CD4-positive, alpha-beta T cell treated with Interleukin-6 at 100 ng/mL for 8 hours (primary cell): ENCODE results near the gene BBS2.

Experiments used
- DNase-seq: peaks from one replicate; pipeline ENCODE4 v3.0.0-alpha.2; 2020; ENCODE audit warnings: mixed read lengths, low spot score

Gene BBS2

GRCh38 chr16:56519459-56520250, at the start of gene BBS2:
BBS2 (minus strand) TSS chr16:56520024; CDS start chr16:56519862, 162 bp downstream.
- peak; percentile 91 for DNase-seq

DNA sequence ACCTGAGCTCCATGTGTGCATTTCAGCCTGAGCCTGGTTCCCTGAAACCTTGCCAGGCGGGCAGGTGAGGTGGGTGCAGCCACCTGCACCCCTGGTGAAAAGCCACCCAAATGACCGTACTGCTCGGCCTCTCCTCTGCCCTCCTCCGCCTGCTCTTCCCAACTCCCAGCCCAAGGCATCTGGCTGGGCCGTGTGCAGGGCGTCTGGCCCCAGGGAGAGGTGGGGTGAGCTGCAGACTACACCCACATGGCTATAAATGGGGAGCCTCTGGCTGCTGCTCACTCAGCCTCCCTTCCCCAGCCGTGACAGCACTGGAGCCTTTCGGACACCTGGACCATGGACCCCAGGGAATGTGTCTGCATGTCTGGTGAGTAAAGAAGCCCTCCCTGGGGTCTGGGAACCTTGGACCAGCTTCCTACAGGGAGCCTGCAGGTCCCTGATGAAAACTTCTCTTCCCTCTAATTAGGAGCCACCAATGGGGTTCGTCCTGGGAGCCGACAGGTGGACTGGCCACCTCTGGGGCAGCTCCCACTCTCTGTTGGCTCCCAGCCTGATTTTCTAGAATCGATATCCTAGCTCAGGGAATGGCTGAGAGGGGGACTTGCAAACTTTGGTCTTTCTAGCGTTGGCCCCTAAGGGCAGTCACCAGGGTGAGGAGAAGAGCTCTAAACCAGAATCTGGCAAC, 45.1 kb upstream of the BBS2 start, which contains the start of gene MT4:
MT4 (plus strand) TSS at position 281 of the 685 bp plus-strand sequence; CDS start at position 337, 56 bp downstream.
- DNase-seq, result no peak

GRCh38 chr16:56561126-56561525, 41.3 kb upstream of the BBS2 start:
- DNase-seq, result no peak

DNA sequence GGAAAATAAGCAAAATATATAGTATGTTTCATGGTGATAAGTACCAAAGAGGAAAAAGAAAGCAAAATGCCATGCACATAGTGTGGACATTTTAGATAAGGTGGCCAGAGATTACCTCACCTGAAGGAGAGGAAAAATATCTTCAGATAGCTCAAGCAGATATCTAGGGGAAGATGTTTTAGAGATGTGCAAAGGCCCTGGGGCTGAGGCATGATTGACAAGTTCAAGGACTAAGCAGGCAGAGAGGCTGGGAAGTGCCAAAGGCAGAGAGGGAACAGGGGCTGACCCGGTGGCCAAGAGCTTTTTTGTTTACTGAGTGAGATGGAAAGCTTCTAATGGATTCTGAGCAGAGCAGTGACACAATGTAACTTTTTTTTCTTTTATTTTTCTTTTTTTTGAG, 40.6 kb upstream of the BBS2 start:
- no peak for DNase-seq

GRCh38 chr16:56559109-56559508, 39.3 kb upstream of the BBS2 start:
- no peak for DNase-seq

- no peak for DNase-seq
Observed at GRCh38 chr16:56558024-56558747, 38.4 kb upstream of the BBS2 start.

- DNase-seq, result no peak
Observed at GRCh38 chr16:56554441-56554840, 34.6 kb upstream of the BBS2 start.

- no peak for DNase-seq
Observed at GRCh38 chr16:56551796-56552738, 32.2 kb upstream of the BBS2 start.

DNA sequence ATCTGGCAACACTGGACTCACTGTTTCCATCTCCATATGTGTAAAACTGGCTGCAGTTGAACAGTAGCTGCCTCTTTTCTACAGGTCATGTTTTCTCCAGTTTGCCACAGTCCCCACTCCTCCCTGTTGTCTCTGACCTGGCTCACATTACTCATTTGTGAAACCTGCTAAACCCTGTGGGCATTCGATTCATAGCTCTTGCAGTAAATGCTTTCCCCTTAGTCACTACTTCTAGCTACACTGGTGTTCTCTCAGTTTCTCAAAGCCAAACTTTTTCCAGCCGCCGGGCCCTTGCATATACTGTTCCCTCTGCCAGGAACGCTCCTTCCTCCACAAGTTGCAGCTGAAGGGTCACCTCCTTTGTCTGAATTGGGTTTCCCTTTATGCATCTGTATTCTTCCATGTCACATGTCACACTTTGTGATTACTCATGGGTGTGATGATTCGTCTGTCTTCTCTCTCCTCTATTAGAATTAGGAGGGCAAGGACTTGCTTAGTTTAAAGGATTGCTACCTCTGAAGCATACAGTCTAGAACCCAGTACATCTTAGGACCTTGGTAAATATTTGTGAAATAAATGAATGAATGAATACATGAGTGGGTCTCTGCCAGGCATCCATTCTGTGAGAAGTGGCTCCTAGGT, 30.0 kb upstream of the BBS2 start:
- no peak for DNase-seq

DNA sequence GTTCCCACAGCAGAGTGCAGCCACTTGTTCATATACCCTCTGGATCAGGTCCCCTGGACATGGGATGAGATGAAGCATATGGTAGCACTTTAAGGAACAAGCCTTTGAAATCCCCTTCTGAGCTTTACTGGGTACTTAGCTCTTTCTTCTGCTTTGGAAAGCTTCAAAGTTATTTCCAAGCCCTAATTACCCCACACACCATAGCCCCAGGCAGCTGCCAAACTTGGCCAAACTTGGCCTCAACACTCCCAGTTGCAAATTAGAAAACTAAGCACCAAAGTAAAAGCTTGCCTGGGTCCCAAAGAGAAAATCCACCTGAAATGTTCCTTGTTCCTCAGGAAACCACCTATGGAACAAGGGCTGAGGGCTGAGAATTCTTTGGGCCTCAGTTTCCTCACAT, 29.3 kb upstream of the BBS2 start:
- no peak for DNase-seq

DNA sequence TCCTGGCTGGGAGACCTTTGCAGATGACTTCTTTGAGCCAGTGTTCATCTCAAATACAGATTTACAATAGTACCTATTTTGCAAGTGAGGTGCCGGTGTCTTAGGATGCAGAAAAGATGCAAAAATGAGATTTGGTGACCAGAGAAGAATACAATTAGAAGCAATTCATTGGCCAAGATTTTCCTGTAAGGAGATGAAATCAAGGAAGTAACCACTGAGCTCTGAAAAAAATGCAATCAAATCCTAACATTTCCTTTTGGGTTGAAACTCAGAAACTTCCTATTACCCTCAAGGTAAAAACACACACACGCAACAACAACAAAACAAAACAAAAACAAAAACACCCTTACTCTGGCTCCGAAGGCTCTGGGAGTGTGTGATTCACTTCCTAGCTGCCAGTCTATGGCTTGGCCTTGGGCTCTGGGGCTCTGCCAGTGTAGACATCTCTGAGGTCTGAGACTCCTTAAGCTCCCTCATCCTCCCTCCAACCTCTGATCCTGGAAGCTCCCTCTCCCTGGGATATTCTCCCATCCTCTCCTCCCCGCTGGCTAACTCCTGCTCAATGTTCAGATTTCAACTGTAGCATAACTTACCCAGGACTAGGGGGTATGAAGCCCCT, 28.2 kb upstream of the BBS2 start:
- DNase-seq, result no peak

GRCh38 chr16:56547120-56547948, 27.5 kb upstream of the BBS2 start:
- peak; percentile 5 for DNase-seq

GRCh38 chr16:56542039-56542438, 22.2 kb upstream of the BBS2 start:
- DNase-seq, result no peak

DNA sequence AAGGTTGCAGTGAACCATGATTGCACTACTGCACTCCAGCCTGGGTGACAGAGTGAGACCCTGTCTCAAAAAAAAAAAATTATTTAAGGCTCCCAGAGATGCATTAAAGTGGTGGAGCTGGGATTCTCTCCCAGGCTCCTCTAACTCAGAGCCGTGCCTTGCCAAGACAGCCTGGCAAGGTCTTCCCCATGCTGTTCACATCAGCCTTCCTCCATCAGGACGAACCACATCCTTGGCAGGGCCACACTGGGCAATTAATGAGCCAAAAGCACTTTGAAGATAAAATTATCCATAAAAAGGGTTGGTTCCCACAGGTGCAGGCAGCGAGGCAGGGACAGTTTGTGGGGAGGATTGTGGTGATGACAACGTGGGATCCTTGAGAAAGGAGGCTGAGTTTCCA, 19.8 kb upstream of the BBS2 start:
- no peak for DNase-seq

- DNase-seq, result no peak
Observed at GRCh38 chr16:56538331-56538730, 18.5 kb upstream of the BBS2 start.

GRCh38 chr16:56534847-56535383, 15.1 kb upstream of the BBS2 start:
- no peak for DNase-seq

GRCh38 chr16:56532714-56533113, 12.9 kb upstream of the BBS2 start:
- no peak for DNase-seq

GRCh38 chr16:56530872-56531271, 11.0 kb upstream of the BBS2 start:
- no peak for DNase-seq

DNA sequence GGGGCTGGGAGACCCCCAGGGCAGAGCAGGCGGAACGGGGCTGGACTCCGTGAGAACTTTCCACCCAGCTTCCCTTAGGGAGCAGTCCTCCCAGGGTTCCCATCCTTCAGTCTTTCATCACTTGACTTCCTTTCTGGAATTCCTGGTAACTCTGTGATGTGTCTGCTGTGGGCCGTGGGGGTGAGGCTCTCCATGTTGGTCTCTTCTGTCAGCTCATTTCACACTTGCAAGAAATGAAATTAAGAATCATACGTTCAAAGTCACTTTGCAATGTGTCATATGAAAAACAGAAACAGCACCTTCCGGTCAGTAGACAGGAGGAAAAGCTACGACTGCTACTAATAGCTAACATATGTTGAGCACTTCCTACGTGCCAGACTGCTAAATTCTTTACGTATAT, 5.4 kb upstream of the BBS2 start:
- no peak for DNase-seq

DNA sequence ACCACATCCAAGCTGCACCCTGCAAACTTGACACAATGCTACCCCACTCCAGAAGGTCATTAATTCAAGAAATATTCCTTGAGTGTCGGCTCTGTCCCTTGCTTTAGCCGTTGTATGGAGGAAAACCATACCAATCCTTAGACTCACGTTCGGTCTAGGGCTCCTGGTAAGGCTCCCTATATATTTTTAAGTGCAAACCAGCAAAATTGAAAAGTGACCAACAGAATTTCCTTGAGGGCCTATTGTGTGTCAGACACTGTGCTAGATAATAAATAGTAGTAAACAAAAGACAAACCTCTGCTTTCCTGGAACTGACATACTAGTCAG, 390 bp upstream of the BBS2 start:
- no peak for DNase-seq
